SU-DHL-6 (cell line): Measurements from ENCODE around the gene RNF150.

Experiments used
- CTCF ChIP-seq: fragments of 200-600 bp; sonication (generic); IDR thresholded peaks from one replicate; pipeline ENCODE4 v1.5.1; 2017; ENCODE audit warnings: antibody characterized with exemption, mild to moderate bottlenecking, low read length, moderate library complexity; ENCODE audit not compliant: insufficient read depth, poor library complexity, severe bottlenecking
- EZH2phosphoT487 ChIP-seq: fragments of 200-600 bp; sonication (generic), shearing (Covaris generic); conservative IDR thresholded peaks from 2 replicates; pipeline ENCODE4 v1.6.1; 2018; ENCODE audit warnings: mild to moderate bottlenecking, antibody characterized with exemption, low read length, moderate library complexity, mixed read lengths

- TF ChIP-seq CTCF (peak; percentile 38), EZH2phosphoT487 (no peak)
These were observed 271.7 kb downstream of the RNF150 start for GRCh38 chr4:140861359-140862176.
